Motor neuron (in vitro differentiated cells): ENCODE measurements around the gene PLGLB2. TPM values are rescaled to one million over a fixed set of nuclear protein-coding genes. Genes with fewer than 3 reads are reported as not detected.
"Not testable (repeated sequence)": the region's sequence is repeated elsewhere in the genome, so short reads cannot be mapped to it uniquely, and the experiment has no call there.

ENCODE experiments used
- ATAC-seq, 8 experiments: fragments of 200-7000 bp; cut with Tn5 transposase; replicated peaks in 6 of 8; 2 replicates each; pipeline ENCODE4 v1.8.0; 2021; ENCODE audit warnings: mild to moderate bottlenecking in 8 of 8, moderate library complexity in 8 of 8
- H3K27ac ChIP-seq, 2 donors: fragments of 250-450 bp; sonication (Bioruptor Pico); 2 replicates each; pipeline ENCODE4 v1.9.0; 2021; ENCODE audit warnings: antibody characterized with exemption in 2 of 2, mild to moderate bottlenecking in 2 of 2, moderate library complexity in 1 of 2
- H3K4me1 ChIP-seq, 2 donors: fragments of 250-450 bp; sonication (Bioruptor Pico); replicated peaks in 1 of 2; 2 replicates each; pipeline ENCODE4 v1.6.1; 2021; ENCODE audit warnings: antibody characterized with exemption in 2 of 2, mild to moderate bottlenecking in 2 of 2, moderate library complexity in 1 of 2
- H3K4me3 ChIP-seq, 5 donors: fragments of 250-450 bp; sonication (Bioruptor Pico); 2 replicates each; pipeline ENCODE4 v1.9.0; 2021; ENCODE audit warnings: antibody characterized with exemption in 5 of 5, mild to moderate bottlenecking in 5 of 5, moderate library complexity in 4 of 5
- WGBS, 10 experiments: fragments of 450-650 bp; shearing (Covaris generic); methylation state at CpG; one replicate each; pipeline ENCODE4 v1.0.0; 2022; 5-methylcytosine and 5-hydroxymethylcytosine counted together
- in situ Hi-C, 9 experiments: fragments of 400-800 bp; cut with MboI; loops; one replicate each; pipeline ENCODE4 v1.15.0; 2021; ENCODE audit warnings: low sequenced_read_pairs in 9 of 9, low pct_unique_long_range_greater_than_20kb in 2 of 9; ENCODE audit not compliant: unreplicated experiment in 9 of 9
- total RNA-seq, 8 experiments: library from RNA; unstranded; fragments of 300-600 nt; gene quantifications; 2 replicates each; pipeline versions ENCODE4 v1.2.3 to v1.2.4, GENCODE V29; 2022

Gene PLGLB2
- total RNA-seq = 1 to 10 TPM in 4 of 8 experiments, under 1 TPM in 4; 0.05 to 3.0 (median 1.1) TPM

- in situ Hi-C loops, H3K4me3 ChIP-seq, H3K27ac ChIP-seq, ATAC-seq, H3K4me1 ChIP-seq: not testable (repeated sequence)
- WGBS, 10 experiments = no CpG with 5 or more reads among the region's 3 CpGs
Observed at GRCh38 chr2:87747791-87748190, at the start of gene PLGLB2. Gene PLGLB2, plus strand, starts transcription at chr2:87748087. Its CDS starts 67 bp downstream, at chr2:87748154.

- H3K4me3 ChIP-seq, H3K4me1 ChIP-seq, ATAC-seq, in situ Hi-C loops, H3K27ac ChIP-seq: not testable (repeated sequence)
- WGBS, 10 experiments = no CpG with 5 or more reads among the region's 4 CpGs
Observed at GRCh38 chr2:87704572-87705323, 43.1 kb upstream of the PLGLB2 start.

GRCh38 chr2:87708368-87708767 is 39.5 kb upstream of the PLGLB2 start:
- H3K4me3 ChIP-seq, H3K27ac ChIP-seq, H3K4me1 ChIP-seq, ATAC-seq, in situ Hi-C loops: not testable (repeated sequence)
- no CpG with 5 or more reads among the region's 2 CpGs for WGBS, 10 experiments

GRCh38 chr2:87727940-87728599 is 19.8 kb upstream of the PLGLB2 start:
- peak in 4 of 8 experiments; percentile 37 to 81 (median 72) for ATAC-seq
- H3K27ac ChIP-seq, H3K4me1 ChIP-seq, H3K4me3 ChIP-seq, in situ Hi-C loops: not testable (repeated sequence)
- WGBS, 10 experiments = no CpG with 5 or more reads among the region's 8 CpGs

GRCh38 chr2:87740928-87741327 is 7.0 kb upstream of the PLGLB2 start:
- H3K4me3 ChIP-seq, H3K4me1 ChIP-seq, in situ Hi-C loops, H3K27ac ChIP-seq: not testable (repeated sequence)
- peak in 3 of 8 experiments; percentile 79 to 92 (median 89) for ATAC-seq

- H3K4me3 ChIP-seq, H3K4me1 ChIP-seq, in situ Hi-C loops, ATAC-seq, H3K27ac ChIP-seq: not testable (repeated sequence)
- WGBS, 10 experiments = no CpG with 5 or more reads among the region's 3 CpGs
Observed at GRCh38 chr2:87742393-87743108, 5.3 kb upstream of the PLGLB2 start.

GRCh38 chr2:87743638-87744037 is 4.2 kb upstream of the PLGLB2 start:
- H3K4me1 ChIP-seq, ATAC-seq, H3K27ac ChIP-seq, in situ Hi-C loops, H3K4me3 ChIP-seq: not testable (repeated sequence)
- WGBS, 10 experiments = no CpG with 5 or more reads among the region's 5 CpGs

- H3K4me1 ChIP-seq, H3K27ac ChIP-seq, H3K4me3 ChIP-seq, in situ Hi-C loops, ATAC-seq: not testable (repeated sequence)
- no CpG with 5 or more reads among the region's 9 CpGs for WGBS, 10 experiments
Observed at GRCh38 chr2:87745353-87745951, 2.4 kb upstream of the PLGLB2 start.

GRCh38 chr2:87748524-87748923 is 637 bp downstream of the PLGLB2 start:
- H3K27ac ChIP-seq, H3K4me3 ChIP-seq, H3K4me1 ChIP-seq, in situ Hi-C loops: not testable (repeated sequence)
- no CpG with 5 or more reads among the region's 8 CpGs for WGBS, 10 experiments
- peak in 5 of 8 experiments; percentile 23 to 81 (median 35) for ATAC-seq

- H3K4me3 ChIP-seq, H3K27ac ChIP-seq, H3K4me1 ChIP-seq, in situ Hi-C loops: not testable (repeated sequence)
- no CpG with 5 or more reads among the region's 11 CpGs for WGBS, 10 experiments
- peak; percentile 13 to 91 (median 70) for ATAC-seq
Observed at GRCh38 chr2:87750560-87750959, 2.7 kb downstream of the PLGLB2 start.

- WGBS, 10 experiments = no CpG with 5 or more reads among the region's 4 CpGs
- H3K4me1 ChIP-seq, ATAC-seq, in situ Hi-C loops, H3K4me3 ChIP-seq, H3K27ac ChIP-seq: not testable (repeated sequence)
Observed at GRCh38 chr2:87754759-87755158, 6.9 kb downstream of the PLGLB2 start.
